ENCODE data around the gene CDH5. TPM values are rescaled to one million over a fixed set of nuclear protein-coding genes. Genes with fewer than 3 reads are reported as not detected.

Gene CDH5, protein sequence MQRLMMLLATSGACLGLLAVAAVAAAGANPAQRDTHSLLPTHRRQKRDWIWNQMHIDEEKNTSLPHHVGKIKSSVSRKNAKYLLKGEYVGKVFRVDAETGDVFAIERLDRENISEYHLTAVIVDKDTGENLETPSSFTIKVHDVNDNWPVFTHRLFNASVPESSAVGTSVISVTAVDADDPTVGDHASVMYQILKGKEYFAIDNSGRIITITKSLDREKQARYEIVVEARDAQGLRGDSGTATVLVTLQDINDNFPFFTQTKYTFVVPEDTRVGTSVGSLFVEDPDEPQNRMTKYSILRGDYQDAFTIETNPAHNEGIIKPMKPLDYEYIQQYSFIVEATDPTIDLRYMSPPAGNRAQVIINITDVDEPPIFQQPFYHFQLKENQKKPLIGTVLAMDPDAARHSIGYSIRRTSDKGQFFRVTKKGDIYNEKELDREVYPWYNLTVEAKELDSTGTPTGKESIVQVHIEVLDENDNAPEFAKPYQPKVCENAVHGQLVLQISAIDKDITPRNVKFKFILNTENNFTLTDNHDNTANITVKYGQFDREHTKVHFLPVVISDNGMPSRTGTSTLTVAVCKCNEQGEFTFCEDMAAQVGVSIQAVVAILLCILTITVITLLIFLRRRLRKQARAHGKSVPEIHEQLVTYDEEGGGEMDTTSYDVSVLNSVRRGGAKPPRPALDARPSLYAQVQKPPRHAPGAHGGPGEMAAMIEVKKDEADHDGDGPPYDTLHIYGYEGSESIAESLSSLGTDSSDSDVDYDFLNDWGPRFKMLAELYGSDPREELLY
- total RNA-seq (2022): not detected in 2 replicates
- not detected for Bru-seq, nascent RNA
- not detected for BruChase-seq, experiment 1, labeled RNA remaining after a 6-hour chase
- BruChase-seq, experiment 2, labeled RNA remaining after a 2-hour chase: not detected
- long read RNA-seq: 0 reads

DNA sequence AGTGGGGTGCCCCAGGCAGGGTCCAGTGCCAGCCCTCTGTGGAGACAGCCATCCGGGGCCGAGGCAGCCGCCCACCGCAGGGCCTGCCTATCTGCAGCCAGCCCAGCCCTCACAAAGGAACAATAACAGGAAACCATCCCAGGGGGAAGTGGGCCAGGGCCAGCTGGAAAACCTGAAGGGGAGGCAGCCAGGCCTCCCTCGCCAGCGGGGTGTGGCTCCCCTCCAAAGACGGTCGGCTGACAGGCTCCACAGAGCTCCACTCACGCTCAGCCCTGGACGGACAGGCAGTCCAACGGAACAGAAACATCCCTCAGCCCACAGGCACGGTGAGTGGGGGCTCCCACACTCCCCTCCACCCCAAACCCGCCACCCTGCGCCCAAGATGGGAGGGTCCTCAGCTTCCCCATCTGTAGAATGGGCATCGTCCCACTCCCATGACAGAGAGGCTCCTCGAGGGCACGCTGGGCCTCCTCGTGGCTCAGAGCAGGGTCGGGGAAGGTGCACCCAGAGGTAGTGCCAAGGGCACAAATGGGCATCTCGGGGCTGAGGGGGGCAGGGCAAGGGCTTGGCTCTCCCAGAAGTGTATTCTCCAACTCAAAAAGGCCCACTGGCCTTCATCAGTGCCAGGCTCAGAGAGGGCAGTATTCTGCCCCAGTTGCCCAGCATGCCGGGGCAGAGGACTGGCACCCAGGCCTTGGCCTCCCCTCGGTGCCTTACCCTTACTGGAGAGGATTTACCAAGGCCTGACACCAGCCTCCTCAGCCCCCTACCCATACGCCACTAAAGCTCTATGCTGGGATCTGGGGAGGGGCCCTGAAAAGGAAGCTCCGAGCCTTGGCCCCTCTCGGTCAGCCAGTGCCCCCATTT lies at the start of gene CDH5:
Gene CDH5 (plus strand): TSS at position 259 of the 867 bp plus-strand sequence. CDS start 12,647 bp downstream, outside the sequence.
- H3K27me3 Mint-ChIP-seq (ENCODE audit: insufficient read depth, unreplicated experiment): peaks cover 36% of the 10 kb centered on the region
- H3K27ac Mint-ChIP-seq (ENCODE audit: low read depth, unreplicated experiment): no peak within 1 kb of the TSS
- POLR2A ChIA-PET: no interaction called here
- CTCF ChIA-PET: interaction anchor here (0.6 to 7.8 kb wide), 5 partner anchors 10 to 1096 kb away, joined by 3 to 91 read pairs (median 6); no protein-coding TSS in a partner anchor
- TF ChIP-seq, protein P1, sequence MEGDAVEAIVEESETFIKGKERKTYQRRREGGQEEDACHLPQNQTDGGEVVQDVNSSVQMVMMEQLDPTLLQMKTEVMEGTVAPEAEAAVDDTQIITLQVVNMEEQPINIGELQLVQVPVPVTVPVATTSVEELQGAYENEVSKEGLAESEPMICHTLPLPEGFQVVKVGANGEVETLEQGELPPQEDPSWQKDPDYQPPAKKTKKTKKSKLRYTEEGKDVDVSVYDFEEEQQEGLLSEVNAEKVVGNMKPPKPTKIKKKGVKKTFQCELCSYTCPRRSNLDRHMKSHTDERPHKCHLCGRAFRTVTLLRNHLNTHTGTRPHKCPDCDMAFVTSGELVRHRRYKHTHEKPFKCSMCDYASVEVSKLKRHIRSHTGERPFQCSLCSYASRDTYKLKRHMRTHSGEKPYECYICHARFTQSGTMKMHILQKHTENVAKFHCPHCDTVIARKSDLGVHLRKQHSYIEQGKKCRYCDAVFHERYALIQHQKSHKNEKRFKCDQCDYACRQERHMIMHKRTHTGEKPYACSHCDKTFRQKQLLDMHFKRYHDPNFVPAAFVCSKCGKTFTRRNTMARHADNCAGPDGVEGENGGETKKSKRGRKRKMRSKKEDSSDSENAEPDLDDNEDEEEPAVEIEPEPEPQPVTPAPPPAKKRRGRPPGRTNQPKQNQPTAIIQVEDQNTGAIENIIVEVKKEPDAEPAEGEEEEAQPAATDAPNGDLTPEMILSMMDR (IDR thresholded peaks at IDR 0.05; ENCODE audit: unreplicated experiment): no peak
- H3K36me3 Mint-ChIP-seq (ENCODE audit: insufficient read depth, unreplicated experiment): no peaks in the 10 kb centered on the region
- intact Hi-C loops (cut with micrococcal nuclease): no loop called here
- H3K4me3 Mint-ChIP-seq (ENCODE audit: unreplicated experiment): no peak within 1 kb of the TSS
- no TSS peak for BruUV-seq (replicated peaks)
- no peak for DNase-seq (ENCODE audit: unreplicated experiment)
- H3K4me1 Mint-ChIP-seq (ENCODE audit: insufficient read depth, unreplicated experiment): peaks cover 7% of the 10 kb centered on the region
- H3K9me3 Mint-ChIP-seq (ENCODE audit: unreplicated experiment): no peaks in the 10 kb centered on the region

DNA sequence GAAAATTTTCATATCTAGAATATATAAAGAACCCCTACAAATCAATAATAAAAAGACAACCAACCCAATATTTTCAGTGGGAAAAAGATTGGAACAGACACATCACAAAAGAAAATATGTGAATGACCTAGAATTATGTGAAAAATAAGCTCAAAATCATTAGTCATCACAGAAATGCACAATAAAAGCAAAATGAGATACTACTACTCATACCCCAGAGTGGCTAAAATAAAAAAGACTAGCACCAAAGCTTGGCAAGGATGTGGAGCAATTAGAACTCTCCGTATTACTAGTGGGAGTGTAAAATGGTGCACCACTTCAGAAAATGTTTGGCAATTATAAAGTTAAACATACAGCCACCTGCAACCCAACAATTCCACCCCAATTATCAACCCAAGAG lies 48.0 kb upstream of the CDH5 start:
- CTCF ChIA-PET: interaction anchor here (1.1 to 9.9 kb wide), 5 partner anchors 10 to 47 kb away, joined by 4 to 132 read pairs (median 11); no protein-coding TSS in a partner anchor
- Mint-ChIP-seq H3K27me3 (ENCODE audit: insufficient read depth, unreplicated experiment) (peaks cover 29% of the 10 kb centered on the region), H3K36me3 (ENCODE audit: insufficient read depth, unreplicated experiment) (no peaks in the 10 kb centered on the region), H3K4me1 (ENCODE audit: insufficient read depth, unreplicated experiment) (no peaks in the 10 kb centered on the region), H3K4me3 (ENCODE audit: unreplicated experiment) (no peak overlapping the region), H3K27ac (ENCODE audit: low read depth, unreplicated experiment) (no peak overlapping the region), H3K9me3 (ENCODE audit: unreplicated experiment) (no peaks in the 10 kb centered on the region)
- intact Hi-C loops (cut with micrococcal nuclease): no loop called here
- POLR2A ChIA-PET: no interaction called here
- TF ChIP-seq, protein P1 (IDR thresholded peaks at IDR 0.05; ENCODE audit: unreplicated experiment): no peak
- no TSS peak for BruUV-seq (replicated peaks)
- DNase-seq (ENCODE audit: unreplicated experiment): no peak

DNA sequence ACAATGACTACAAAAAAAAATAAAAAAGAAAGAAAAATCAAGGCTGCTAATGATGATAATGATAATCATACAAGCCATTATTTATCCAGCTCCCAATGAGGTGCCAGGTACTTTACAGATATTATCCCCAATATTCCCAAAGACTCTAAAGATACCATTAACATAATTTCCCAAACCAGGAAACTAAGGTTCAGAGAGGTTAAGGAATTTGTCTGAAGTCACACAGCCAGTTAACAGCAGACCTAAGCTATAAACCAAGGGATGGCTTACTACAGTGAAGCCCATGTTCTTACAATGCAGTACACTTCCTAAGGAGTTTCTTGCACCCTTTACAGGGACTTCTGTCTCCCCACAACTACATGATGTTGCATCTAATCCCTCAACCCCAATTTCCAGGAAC lies 45.7 kb upstream of the CDH5 start:
- Mint-ChIP-seq H3K36me3 (ENCODE audit: insufficient read depth, unreplicated experiment) (no peaks in the 10 kb centered on the region), H3K9me3 (ENCODE audit: unreplicated experiment) (no peaks in the 10 kb centered on the region), H3K27ac (ENCODE audit: low read depth, unreplicated experiment) (no peak overlapping the region), H3K4me1 (ENCODE audit: insufficient read depth, unreplicated experiment) (no peaks in the 10 kb centered on the region), H3K27me3 (ENCODE audit: insufficient read depth, unreplicated experiment) (peaks cover 29% of the 10 kb centered on the region), H3K4me3 (ENCODE audit: unreplicated experiment) (no peak overlapping the region)
- no peak for DNase-seq (ENCODE audit: unreplicated experiment)
- CTCF ChIA-PET: interaction anchor here (0.7 to 9.9 kb wide), 8 partner anchors 10 to 162 kb away, joined by 3 to 132 read pairs (median 4); no protein-coding TSS in a partner anchor
- TF ChIP-seq, protein P1 (IDR thresholded peaks at IDR 0.05; ENCODE audit: unreplicated experiment): no peak
- no TSS peak for BruUV-seq (replicated peaks)
- intact Hi-C loops (cut with micrococcal nuclease): no loop called here
- POLR2A ChIA-PET: no interaction called here
